GM23338 (cell line): ENCODE results near the gene PAM16.

Source experiments
- CREB1 ChIP-seq: fragments of 250-450 bp; sonication (Bioruptor Pico); IDR thresholded peaks from 2 replicates; pipeline ENCODE4 v1.5.0; 2020; ENCODE audit warnings: low read depth, mild to moderate bottlenecking, moderate library complexity
- CTCF ChIP-seq, 2 experiments: fragments of 200-600 bp in 1 of 2; sonication (generic) in 1 of 2; conservative IDR thresholded peaks; 2 replicates each; pipeline versions ENCODE4 v1.5.1 to v1.6.1; 2016 to 2017; ENCODE audit warnings: antibody characterized with exemption in 2 of 2, low read depth in 2 of 2, mild to moderate bottlenecking in 2 of 2, moderate library complexity in 1 of 2
- ETS1 ChIP-seq: IDR thresholded peaks from 2 replicates; pipeline ENCODE4 v1.6.1; 2016; ENCODE audit warnings: antibody characterized with exemption
- EZH2 ChIP-seq: fragments of 200-600 bp; sonication (generic); IDR thresholded peaks from one replicate; pipeline ENCODE4 v1.8.0; 2017; ENCODE audit warnings: antibody characterized with exemption, mild to moderate bottlenecking, low read depth; ENCODE audit not compliant: unreplicated experiment
- EZH2phosphoT487 ChIP-seq: fragments of 200-600 bp; sonication (generic); IDR thresholded peaks from one replicate; pipeline ENCODE4 v1.8.1; 2018; ENCODE audit warnings: antibody characterized with exemption; ENCODE audit not compliant: unreplicated experiment
- JUNB ChIP-seq: IDR thresholded peaks from one replicate; pipeline ENCODE4 v1.6.1; 2016; ENCODE audit warnings: antibody characterized with exemption; ENCODE audit not compliant: unreplicated experiment
- NANOG ChIP-seq: IDR thresholded peaks from 2 replicates; pipeline ENCODE4 v1.6.1; 2016; ENCODE audit warnings: antibody characterized with exemption, borderline replicate concordance
- POLR2AphosphoS5 ChIP-seq: IDR thresholded peaks from 2 replicates; pipeline ENCODE4 v1.6.1; 2016; ENCODE audit warnings: antibody characterized with exemption, low read depth
- REST ChIP-seq: IDR thresholded peaks from one replicate; pipeline ENCODE4 v1.6.1; 2018; ENCODE audit warnings: antibody characterized with exemption; ENCODE audit not compliant: unreplicated experiment
- STAT1 ChIP-seq: IDR thresholded peaks from one replicate; pipeline ENCODE4 v1.6.1; 2016; ENCODE audit warnings: antibody characterized with exemption; ENCODE audit not compliant: unreplicated experiment
- ZNF114 ChIP-seq: fragments of 250-450 bp; sonication (Bioruptor Pico); IDR thresholded peaks from 2 replicates; pipeline ENCODE4 v1.5.0; 2020; ENCODE audit warnings: mild to moderate bottlenecking, moderate library complexity
- ZNF331 ChIP-seq: fragments of 250-450 bp; sonication (Bioruptor Pico); IDR thresholded peaks from 2 replicates; pipeline ENCODE4 v1.5.0; 2020; ENCODE audit warnings: low read depth, mild to moderate bottlenecking, moderate library complexity
- ZNF462 ChIP-seq: fragments of 250-450 bp; sonication (Bioruptor Pico); IDR thresholded peaks from 2 replicates; pipeline ENCODE4 v1.5.0; 2020; ENCODE audit warnings: mild to moderate bottlenecking, moderate library complexity

GRCh38 chr16:4336701-4337539 lies 14.2 kb downstream of the PAM16 start:
- no peak for TF ChIP-seq CTCF (conservative IDR thresholded peaks at IDR 0.05; ENCODE audit: low read depth in 2 of 2)
- TF ChIP-seq REST, result no peak
- TF ChIP-seq POLR2AphosphoS5, result no peak
- no peak for TF ChIP-seq STAT1
- no peak for TF ChIP-seq ETS1
- TF ChIP-seq EZH2, result no peak
- no peak for TF ChIP-seq EZH2phosphoT487
- no peak for TF ChIP-seq ZNF114
- TF ChIP-seq NANOG, result no peak
- TF ChIP-seq CREB1, result no peak
- TF ChIP-seq JUNB, result no peak
- TF ChIP-seq ZNF331, result no peak
- no peak for TF ChIP-seq ZNF462 (CRISPR knock-in tag)
